Left colon (tissue), 2 donors: ENCODE measurements around the gene SEPSECS. TPM values are rescaled to one million over a fixed set of nuclear protein-coding genes. Genes with fewer than 3 reads are reported as not detected.
A peak's percentile ranks its signal among the peaks of the same experiment; 100 is the strongest.

ENCODE experiments used
- ATAC-seq: fragments of 200-7000 bp; cut with Tn5 transposase; one replicate; pipeline ENCODE4 v1.9.1; 2020; ENCODE audit warnings: mild to moderate bottlenecking, moderate library complexity
- DNase-seq, 2 donors: peaks; one replicate each; pipeline ENCODE4 v3.0.0-alpha.2; 2020
- intact Hi-C, 2 donors: fragments of 100-400 bp; cut with DNase I in 1 of 2; cut with micrococcal nuclease in 1 of 2; formaldehyde crosslinking; loops; one replicate each; pipeline versions ENCODE4 v1.11.2 to v1.14.0; 2022; cut with DNase I, micrococcal nuclease
- total RNA-seq, 2 donors: library from RNA; stranded (reverse); fragmentation: NEBNext Ultra II Directional; extraction: Animal tissue kit (Norgen Biotek cat#: 25700); gene quantifications; one replicate each; pipeline ENCODE4 v1.2.1, GENCODE V29; 2021
- donor health status: DM: no; HTN: no; CAD: no.
- donor health status: DM: yes; HTN: yes; CAD: no.

SEPSECS gene
- total RNA-seq, 2 donors from 2014 or later = 11.1 to 17.7 TPM

GRCh38 chr4:25113915-25114904, 46.0 kb downstream of the SEPSECS start:
- no peak for DNase-seq
- intact Hi-C loops = no loop called here
- no peak for ATAC-seq

GRCh38 chr4:25112995-25113380, 47.3 kb downstream of the SEPSECS start:
- no peak for ATAC-seq
- intact Hi-C loops = no loop called here
- DNase-seq = no peak

DNA sequence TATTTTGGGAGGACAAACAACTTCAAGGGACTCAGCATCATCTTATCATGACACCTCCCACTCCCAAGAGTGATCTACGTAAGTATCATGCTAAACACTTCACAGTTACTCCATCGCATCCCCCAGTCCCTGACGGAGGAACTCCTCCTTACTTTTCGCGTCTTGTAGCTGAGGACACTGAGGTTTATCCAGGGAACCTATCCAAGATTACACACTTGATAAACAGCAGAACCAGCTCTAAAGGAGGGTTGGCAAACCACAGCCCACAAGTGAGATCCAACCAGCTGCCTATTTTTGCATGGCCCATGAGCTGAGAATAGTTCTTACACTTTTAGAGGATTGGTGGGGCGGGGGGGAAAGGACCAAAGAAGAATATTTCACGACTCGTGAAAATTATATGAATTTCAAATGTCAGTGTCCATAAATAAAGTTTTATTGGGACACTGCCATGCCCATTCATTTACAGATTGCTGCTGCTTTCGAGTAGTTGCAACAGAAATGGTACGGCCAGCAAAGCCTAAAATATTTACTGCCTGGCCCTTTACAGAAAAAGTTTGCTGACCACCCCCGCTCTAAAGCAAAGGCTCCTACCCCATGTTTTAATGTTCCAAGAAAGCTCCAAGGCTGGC, 47.8 kb downstream of the SEPSECS start:
- no peak for ATAC-seq
- intact Hi-C loops = no loop called here
- no peak for DNase-seq

GRCh38 chr4:25111648-25112196, 48.5 kb downstream of the SEPSECS start:
- no peak for ATAC-seq
- DNase-seq = no peak
- intact Hi-C loops = no loop called here

GRCh38 chr4:25110527-25111329, 49.5 kb downstream of the SEPSECS start:
- no peak for DNase-seq
- intact Hi-C loops = no loop called here
- ATAC-seq = no peak

DNA sequence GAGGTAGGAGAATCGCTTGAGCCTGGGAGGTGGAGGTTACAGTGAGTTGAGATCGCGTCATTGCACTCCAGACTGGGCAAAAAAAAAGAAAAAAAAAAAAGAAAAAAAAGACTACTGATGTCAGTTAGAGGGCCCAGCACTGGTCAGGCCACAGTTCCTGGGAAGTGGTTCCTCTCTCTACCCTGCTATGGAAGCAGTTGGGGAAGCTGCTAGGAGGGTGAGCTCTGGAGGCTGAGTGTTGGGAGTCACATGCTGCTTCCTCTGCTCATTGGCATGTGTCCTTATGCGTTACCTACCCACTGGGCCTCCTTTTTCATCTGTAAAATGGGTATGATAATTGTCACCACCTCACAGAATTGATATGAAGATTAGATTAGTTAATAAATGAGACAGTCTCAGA, 50.7 kb downstream of the SEPSECS start:
- intact Hi-C loops = no loop called here
- no peak for ATAC-seq

DNA sequence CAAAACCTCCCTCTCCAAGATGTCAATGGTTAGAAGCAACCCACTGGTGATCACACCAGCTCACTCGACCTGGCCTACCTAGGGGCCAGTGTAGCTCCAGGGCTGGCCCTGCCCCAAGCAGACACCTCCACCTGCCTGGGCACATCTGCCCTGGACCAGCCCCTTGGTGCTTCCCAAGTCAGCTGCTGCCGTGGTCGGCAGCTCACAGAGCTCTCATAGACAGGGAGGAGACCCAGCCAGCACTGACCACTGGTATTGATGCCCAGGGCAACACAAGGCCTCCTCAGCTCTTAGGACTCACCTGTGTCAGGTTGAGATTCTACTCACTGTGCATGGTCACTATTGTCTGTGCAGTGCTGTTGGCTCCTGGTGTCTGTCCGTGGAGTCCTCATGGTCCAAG, 51.7 kb downstream of the SEPSECS start:
- intact Hi-C loops = no loop called here
- ATAC-seq (no peak), DNase-seq (no peak)

More for the DNA sequence above, 50.7 kb downstream of the SEPSECS start:
- DNase-seq = no peak

- intact Hi-C loops = no loop called here
- ATAC-seq = peak; percentile 85
- DNase-seq = peak in 1 of 2 donors; percentile 31
These were observed 52.3 kb downstream of the SEPSECS start for GRCh38 chr4:25107827-25108516.

DNA sequence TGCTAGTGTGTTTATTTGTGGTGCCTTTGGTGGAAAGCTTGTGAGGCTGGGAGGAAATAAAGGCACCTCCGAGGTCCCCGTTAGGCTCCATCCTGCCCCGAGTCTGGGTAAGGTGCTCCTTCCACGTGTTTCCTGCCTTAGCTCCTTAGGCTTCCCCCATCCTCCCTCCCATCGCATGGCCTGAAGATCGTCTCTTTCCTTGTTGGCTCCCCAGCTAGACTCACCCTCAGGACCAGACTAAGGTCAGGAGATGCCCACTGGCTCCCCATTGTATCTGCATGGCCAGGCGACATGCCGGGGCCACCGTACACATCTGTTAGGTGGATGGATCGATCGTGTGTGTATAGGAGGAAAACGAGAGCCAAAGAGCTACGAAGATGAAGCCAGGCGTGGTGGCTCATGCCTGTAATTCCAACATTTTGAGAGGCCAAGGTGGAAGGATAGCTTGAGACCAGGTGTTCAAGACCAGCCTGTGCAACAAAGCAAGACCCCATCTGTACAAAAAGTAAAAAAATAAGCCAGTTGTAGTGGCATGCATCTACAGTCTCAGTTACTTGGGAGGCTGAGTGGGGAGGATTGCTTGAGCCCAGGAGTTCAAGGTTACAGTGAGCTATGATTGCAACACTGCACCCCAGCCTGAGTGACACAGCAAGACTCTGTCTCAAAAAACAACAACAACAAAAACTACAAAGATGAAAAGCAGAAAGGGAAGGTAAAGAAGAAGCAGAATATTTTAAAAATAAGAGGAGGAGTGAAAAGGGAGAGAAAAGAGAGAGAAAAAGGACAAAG, 53.7 kb downstream of the SEPSECS start:
- intact Hi-C loops = no loop called here
- ATAC-seq (no peak), DNase-seq (no peak)

DNA sequence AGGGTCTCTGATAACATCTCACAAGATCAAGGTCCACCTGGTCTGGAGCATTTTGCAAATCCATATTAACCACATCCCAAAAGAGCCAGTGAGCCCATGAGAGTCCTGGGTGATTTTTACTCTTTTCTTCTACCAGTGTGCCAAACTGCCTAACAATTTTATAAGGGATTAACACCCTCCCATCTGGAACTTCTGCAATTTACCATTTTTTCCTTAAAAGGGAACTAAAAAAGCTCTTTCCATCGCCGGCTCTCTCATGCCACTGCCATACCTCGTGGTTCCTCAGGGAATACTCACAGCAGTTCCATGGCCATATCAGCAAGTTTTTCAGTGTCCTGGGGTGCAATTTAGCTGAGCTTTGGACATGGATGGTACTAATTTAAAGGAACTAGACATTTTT, 55.7 kb downstream of the SEPSECS start:
- DNase-seq (no peak), ATAC-seq (no peak)
- intact Hi-C loops = no loop called here

- no peak for ATAC-seq
- intact Hi-C loops = no loop called here
- no peak for DNase-seq
These were observed 56.8 kb downstream of the SEPSECS start for GRCh38 chr4:25103418-25103817.

DNA sequence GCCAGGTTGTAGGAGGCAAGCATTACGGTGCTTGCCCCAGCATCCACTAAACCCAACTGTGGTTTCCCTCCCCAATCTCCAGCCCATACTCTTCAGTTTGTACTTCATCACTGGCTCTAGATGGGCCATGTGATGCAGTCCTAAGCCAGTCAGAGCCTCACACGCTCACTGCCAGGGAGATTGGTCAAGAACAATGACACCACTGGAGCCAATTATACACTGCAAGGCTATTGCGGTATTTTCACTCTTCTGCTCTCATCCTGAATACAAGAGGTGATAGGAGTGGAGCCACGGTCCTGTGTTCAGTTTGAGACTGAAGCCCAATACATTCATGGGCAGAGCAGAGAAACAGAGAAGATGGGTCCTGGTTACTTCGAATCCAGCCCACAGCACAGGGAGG, 58.4 kb downstream of the SEPSECS start:
- ATAC-seq (no peak), DNase-seq (no peak)
- intact Hi-C loops = no loop called here

- intact Hi-C loops = no loop called here
- ATAC-seq = no peak
- no peak for DNase-seq
These were observed 59.5 kb downstream of the SEPSECS start for GRCh38 chr4:25100710-25101109.

DNA sequence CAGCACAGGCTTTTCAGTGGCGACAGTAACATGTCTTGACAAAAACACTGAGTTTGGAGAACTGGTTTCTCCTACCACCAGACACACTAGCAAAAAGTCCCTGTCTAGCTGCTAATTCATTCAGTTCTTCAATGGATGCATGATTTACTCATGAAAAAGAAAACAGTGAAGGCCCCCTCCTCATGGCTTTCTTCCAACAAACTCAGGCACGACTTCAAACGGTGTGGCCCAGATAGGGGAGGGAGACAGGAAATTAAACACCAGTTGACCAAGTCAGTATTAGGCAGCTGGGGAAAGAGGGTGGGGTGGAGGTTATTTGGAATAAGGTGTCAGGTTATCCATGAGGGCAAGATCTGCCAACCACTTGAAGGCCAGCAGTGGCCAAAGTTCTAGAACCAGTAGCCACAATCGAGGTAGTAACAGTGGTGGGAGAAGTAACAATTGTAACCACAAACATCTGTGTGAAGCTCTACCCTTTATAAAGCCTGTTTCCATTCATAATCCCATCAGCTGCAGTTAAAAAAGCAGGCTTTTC, 60.2 kb downstream of the SEPSECS start:
- DNase-seq = no peak
- intact Hi-C loops = no loop called here

DNA sequence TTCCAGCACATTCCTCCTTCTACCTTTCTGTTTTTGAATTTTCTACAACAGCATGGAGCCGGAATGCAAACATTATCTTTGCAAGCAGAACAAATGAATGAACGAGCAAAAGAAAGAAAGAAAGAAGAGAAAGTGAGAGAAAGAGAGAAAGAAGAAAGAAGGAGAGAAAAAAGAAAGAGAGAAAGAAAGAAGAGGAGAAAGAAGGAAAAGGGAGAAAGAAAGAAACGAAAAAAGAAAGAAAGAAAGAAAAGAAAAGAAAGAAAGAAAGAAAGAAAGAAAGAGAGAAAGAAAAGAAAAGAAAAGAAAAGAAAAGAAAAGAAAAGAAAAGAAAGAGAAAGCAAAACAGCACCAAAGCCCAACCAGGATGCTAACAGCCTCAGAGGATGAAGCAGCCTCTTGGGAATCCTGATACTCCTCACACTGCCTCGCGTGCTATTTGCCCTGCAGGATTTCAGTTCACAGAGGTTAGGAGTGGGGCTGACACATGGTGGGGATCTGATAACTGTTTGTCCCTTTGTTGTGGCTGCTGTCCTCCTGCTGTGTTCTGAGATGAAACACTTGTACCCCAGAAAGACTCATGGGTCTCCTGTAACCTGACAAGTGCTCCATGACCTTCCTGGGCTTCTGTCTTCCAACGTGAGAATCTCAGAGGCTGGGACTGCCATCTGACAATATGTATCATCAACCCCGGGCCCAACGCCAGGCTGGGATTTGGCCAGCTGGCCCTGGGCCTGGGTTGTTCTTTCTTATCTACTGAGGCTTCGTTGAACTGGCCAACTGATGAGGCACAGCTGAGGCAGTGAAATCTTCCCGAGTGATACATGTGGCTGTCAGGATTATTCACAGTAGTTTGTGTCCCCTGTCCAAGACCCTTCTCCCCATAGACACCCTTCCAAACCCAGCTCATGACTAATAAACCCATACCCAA, 61.0 kb downstream of the SEPSECS start:
- intact Hi-C loops = no loop called here
- peak; percentile 57 to 77 for DNase-seq
- ATAC-seq = peak; percentile 99

More for the DNA sequence above, 60.2 kb downstream of the SEPSECS start:
- ATAC-seq = no peak

GRCh38 chr4:25096981-25097443, 63.2 kb downstream of the SEPSECS start:
- ATAC-seq (no peak), DNase-seq (no peak)
- intact Hi-C loops = no loop called here
